MG63 (cell line): ENCODE data around the gene NGEF. TPM values are rescaled to one million over a fixed set of nuclear protein-coding genes. Genes with fewer than 3 reads are reported as not detected.

Experiments
- DNase-seq: peaks from one replicate; pipeline ENCODE4 v3.0.0-alpha.2; 2020
- H3K27me3 ChIP-seq: fragments of 250-450 bp; sonication (Bioruptor Pico); 2 replicates; pipeline ENCODE4 v1.5.1; 2020; ENCODE audit warnings: mild to moderate bottlenecking, moderate library complexity
- H3K36me3 ChIP-seq: fragments of 250-450 bp; sonication (Bioruptor Pico); 2 replicates; pipeline ENCODE4 v1.5.1; 2020; ENCODE audit warnings: mild to moderate bottlenecking, moderate library complexity
- H3K4me3 ChIP-seq: fragments of 250-450 bp; sonication (Bioruptor Pico); 2 replicates; pipeline ENCODE4 v1.5.1; 2020; ENCODE audit warnings: mild to moderate bottlenecking, moderate library complexity
- H3K9me3 ChIP-seq: fragments of 250-450 bp; sonication (Bioruptor Pico); 2 replicates; pipeline ENCODE4 v1.5.1; 2020; ENCODE audit warnings: mild to moderate bottlenecking, moderate library complexity
- total RNA-seq: library from RNA; depleted of rRNA; stranded (reverse); fragments of >200 nt; shearing (Covaris generic); gene quantifications from 2 replicates; pipeline ENCODE4 v1.2.3, GENCODE V29; 2014; ENCODE audit warnings: low replicate concordance

The NGEF gene
- total RNA-seq, 1 experiment from 2014 or later, result 26.1 TPM

DNA sequence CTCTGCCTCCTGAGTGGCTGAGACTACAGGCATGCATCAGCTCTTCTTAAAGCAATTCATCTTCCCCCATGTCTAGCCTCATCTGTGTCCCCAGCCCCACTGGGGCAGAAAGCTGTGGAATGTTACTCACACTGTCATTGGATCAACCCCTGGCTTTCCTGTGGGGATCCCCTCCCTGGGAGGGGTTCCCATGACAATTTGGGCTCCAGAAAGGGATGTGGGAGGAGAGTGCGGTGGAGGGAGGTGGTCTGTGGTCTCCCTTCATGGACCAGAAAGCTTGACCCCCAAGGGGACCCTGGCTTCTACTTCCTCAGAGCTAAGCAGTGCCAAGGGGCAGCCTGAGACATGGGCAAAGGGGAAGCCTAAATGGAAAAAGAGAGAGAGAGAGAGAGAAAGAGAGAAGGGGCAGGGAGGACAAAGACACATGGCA is 1.3 kb downstream of the NGEF start:
- no peaks in the 10 kb centered on the region for H3K9me3 ChIP-seq

DNA sequence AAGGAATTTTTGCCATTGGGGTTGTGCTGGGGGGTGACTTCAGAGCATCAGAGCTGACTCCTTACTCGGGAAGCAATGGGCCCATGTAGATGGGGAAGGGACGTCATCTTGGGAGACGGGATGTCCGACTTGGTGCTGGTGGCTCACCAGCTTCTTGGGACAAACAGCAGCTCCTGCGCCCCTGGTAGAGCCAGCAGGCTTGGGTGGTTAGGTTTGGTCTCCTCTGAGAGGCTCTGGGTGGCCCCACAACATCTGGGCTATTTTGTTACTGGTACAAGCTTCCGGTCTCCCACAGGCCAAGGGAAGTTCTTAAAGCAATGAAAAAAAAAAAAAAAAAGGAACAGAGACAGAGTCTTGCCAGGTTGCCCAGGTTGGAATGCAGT is 1.8 kb downstream of the NGEF start:
- H3K27me3 ChIP-seq, result no peaks in the 10 kb centered on the region
- H3K36me3 ChIP-seq, result no peaks in the 10 kb centered on the region
- no peak for DNase-seq
- no peaks in the 10 kb centered on the region for H3K9me3 ChIP-seq
- H3K4me3 ChIP-seq, result no peak overlapping the region

More for the DNA sequence above, 1.3 kb downstream of the NGEF start:
- Histone ChIP-seq H3K4me3 (no peak overlapping the region), H3K27me3 (no peaks in the 10 kb centered on the region), H3K36me3 (no peaks in the 10 kb centered on the region)
- no peak for DNase-seq

GRCh38 chr2:233010569-233011267 is 2.3 kb downstream of the NGEF start:
- H3K4me3 ChIP-seq, result no peak overlapping the region
- H3K27me3 ChIP-seq, result no peaks in the 10 kb centered on the region
- no peaks in the 10 kb centered on the region for H3K9me3 ChIP-seq
- DNase-seq, result no peak
- no peaks in the 10 kb centered on the region for H3K36me3 ChIP-seq

- no peak for DNase-seq
- Histone ChIP-seq H3K27me3 (no peaks in the 10 kb centered on the region), H3K36me3 (no peaks in the 10 kb centered on the region)
Measured at GRCh38 chr2:233009661-233010060, 3.4 kb downstream of the NGEF start.

GRCh38 chr2:233007739-233008138 is 5.3 kb downstream of the NGEF start:
- H3K4me3 ChIP-seq, result no peak overlapping the region
- H3K9me3 ChIP-seq, result no peaks in the 10 kb centered on the region
- DNase-seq, result no peak
- no peaks in the 10 kb centered on the region for H3K27me3 ChIP-seq
- no peaks in the 10 kb centered on the region for H3K36me3 ChIP-seq

More at GRCh38 chr2:233009661-233010060, 3.4 kb downstream of the NGEF start:
- no peaks in the 10 kb centered on the region for H3K9me3 ChIP-seq
- no peak overlapping the region for H3K4me3 ChIP-seq

GRCh38 chr2:233007270-233007669 is 5.8 kb downstream of the NGEF start:
- Histone ChIP-seq H3K27me3 (no peaks in the 10 kb centered on the region), H3K9me3 (no peaks in the 10 kb centered on the region), H3K4me3 (no peak overlapping the region), H3K36me3 (no peaks in the 10 kb centered on the region)
- DNase-seq, result no peak

DNA sequence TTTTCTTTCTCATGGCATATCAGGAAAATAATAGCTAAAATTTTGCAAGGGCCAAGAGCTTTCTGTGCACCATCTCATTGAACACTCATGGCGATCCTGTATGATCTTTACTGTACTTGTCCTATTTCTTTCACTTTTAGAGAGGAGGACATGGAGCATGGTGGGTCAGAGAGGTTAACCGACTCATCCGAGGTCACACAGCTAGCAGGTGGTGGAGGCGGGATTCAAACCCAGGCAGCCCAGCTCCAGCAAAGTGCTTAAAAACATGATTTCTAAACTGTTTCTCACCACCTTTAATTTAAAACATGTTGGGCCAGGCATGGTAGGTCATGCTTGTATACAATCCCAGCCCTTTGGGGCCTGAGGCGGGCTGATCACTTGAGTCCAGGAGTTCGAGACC is 6.4 kb downstream of the NGEF start:
- no peak overlapping the region for H3K4me3 ChIP-seq
- no peak for DNase-seq
- no peaks in the 10 kb centered on the region for H3K36me3 ChIP-seq
- H3K27me3 ChIP-seq, result no peaks in the 10 kb centered on the region
- H3K9me3 ChIP-seq, result no peaks in the 10 kb centered on the region

GRCh38 chr2:233005096-233005495 is 8.0 kb downstream of the NGEF start:
- Histone ChIP-seq H3K4me3 (no peak overlapping the region), H3K36me3 (no peaks in the 10 kb centered on the region), H3K9me3 (no peaks in the 10 kb centered on the region), H3K27me3 (no peaks in the 10 kb centered on the region)
- DNase-seq, result no peak

DNA sequence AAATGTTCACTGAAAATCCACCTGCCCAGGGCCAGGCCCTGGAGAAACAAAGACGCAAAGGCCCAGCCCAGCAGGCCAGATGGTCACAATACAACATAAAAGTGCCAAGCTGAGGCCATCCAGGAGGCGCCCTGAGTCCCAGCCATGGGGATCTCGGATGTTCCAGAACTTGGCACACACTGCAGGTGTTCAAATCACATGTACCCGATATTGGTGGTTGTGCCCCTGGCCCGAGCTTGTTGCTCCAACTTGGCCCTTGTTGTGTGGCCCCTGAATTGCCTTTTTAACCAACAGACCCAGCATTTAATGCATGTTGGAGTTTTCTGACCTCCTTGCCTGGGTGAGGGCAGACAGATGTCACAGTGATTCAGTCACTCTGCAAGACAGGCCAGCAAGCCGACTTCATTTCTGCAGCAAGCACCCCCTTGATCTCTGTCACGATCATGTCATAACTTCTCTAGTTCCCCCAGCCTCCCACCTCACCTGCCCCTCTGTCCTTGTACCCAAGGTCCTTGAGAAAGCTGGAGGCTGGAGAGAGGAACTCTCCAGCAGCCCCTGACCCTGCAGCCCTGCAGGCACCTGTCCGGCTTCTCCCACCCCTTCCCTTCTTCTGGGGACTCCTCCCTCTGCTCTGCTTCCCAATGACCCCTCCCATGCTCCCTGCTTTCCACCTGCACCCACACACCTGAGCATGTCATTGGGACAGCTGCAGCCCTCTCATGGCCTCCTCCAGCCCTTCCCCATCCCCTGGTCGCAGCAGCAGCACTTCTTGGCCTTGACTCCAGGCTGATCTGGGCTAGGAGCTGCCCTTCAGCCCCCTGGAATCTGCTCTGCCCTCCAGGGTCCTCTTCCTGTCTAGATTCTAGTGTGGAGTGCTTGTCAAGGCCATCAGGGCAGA is 9.1 kb downstream of the NGEF start:
- DNase-seq, result no peak
- H3K9me3 ChIP-seq, result no peaks in the 10 kb centered on the region
- H3K27me3 ChIP-seq, result no peaks in the 10 kb centered on the region
- no peaks in the 10 kb centered on the region for H3K36me3 ChIP-seq
- H3K4me3 ChIP-seq, result no peak overlapping the region

GRCh38 chr2:233002829-233003657 is 10.0 kb downstream of the NGEF start:
- H3K36me3 ChIP-seq, result no peaks in the 10 kb centered on the region
- H3K27me3 ChIP-seq, result no peaks in the 10 kb centered on the region
- no peaks in the 10 kb centered on the region for H3K9me3 ChIP-seq
- no peak for DNase-seq
- no peak overlapping the region for H3K4me3 ChIP-seq

DNA sequence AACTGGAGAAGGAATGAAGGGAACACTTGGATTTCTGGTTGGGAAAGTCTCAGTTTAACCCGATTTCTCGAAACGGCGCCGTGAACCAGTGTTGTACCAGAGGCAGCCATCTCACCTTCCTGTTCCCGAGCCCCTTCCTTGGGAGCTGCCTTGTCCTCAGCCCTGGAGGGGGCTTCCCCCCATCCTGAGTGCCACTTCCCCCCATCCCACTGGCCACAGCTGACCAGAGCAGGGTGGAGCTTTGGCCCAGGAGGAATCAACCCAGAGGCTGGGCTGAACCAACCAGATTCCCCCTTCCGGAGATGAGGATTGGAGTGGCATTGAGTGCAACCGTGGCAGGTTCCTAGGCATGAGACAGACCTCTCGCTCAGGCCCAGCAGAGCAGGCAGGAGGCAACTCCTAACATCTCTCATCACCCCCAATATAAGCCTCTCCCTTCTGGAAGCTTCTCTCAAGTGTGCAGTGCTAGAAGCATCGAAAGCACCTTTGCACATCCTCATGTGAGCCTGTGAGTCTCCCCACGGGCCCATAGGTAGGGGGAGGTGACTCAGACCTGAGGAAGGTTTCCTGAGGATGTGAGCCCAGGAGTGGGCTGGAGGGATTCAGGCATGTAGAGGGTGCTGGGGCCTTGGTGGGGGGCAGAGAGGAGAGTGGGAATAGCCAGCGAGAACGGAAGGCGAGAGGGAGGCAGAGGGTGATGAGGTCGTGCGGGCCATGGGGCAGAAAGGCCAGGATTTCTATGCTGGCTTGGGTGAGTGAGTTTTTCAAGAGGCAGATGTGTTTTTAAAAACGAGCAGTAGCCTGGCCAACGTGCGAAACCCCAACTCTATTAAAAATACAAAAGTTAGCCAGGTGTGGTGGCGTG is 11.9 kb downstream of the NGEF start:
- Histone ChIP-seq H3K9me3 (no peaks in the 10 kb centered on the region), H3K4me3 (no peak overlapping the region), H3K36me3 (no peaks in the 10 kb centered on the region), H3K27me3 (no peaks in the 10 kb centered on the region)
- no peak for DNase-seq

DNA sequence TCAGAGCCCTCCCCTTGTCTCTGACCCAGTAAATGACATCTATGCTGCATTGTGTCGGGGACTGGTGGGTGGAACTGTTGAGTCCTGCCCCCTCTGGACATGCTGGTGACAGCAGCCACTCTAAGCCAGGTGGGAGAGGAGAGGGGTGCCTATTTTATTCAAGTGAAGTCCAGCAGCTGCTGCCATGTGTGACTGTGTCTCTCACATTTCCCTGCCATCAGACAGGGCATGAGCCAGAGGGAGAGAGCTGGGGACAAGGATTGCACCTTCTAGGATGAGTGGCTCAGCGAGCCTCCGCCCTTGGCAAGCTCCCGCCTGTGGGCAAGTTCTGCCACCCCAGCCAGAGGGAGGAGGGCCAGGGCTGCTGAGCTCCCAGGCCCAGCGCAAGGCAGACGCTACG is 13.7 kb downstream of the NGEF start:
- H3K9me3 ChIP-seq, result no peaks in the 10 kb centered on the region
- peak; percentile 18 for DNase-seq

DNA sequence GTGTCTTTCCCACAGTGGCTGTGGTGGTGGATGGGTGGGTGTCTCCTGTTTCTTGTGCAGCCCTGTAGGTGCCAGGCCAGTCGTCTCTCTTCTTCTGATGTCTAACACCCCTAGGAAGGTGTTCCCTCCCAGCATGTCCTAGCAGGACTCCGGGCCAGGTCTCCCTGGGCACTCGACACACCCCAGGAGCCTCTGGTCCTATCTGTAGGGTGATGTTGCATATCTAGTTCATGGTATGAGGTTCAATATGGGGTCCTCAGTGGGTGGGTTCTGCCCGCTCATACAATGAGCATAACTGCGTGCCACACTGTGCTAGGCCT is 14.4 kb downstream of the NGEF start:
- no peak for DNase-seq
- H3K27me3 ChIP-seq, result no peaks in the 10 kb centered on the region
- no peaks in the 10 kb centered on the region for H3K9me3 ChIP-seq
- H3K4me3 ChIP-seq, result no peak overlapping the region
- no peaks in the 10 kb centered on the region for H3K36me3 ChIP-seq

More for the DNA sequence above, 13.7 kb downstream of the NGEF start:
- H3K27me3 ChIP-seq, result no peaks in the 10 kb centered on the region
- no peaks in the 10 kb centered on the region for H3K36me3 ChIP-seq
- H3K4me3 ChIP-seq, result no peak overlapping the region

- no peak for DNase-seq
- Histone ChIP-seq H3K4me3 (no peak overlapping the region), H3K27me3 (no peaks in the 10 kb centered on the region), H3K36me3 (no peaks in the 10 kb centered on the region), H3K9me3 (no peaks in the 10 kb centered on the region)
Measured at GRCh38 chr2:232997749-232998665, 15.0 kb downstream of the NGEF start.

- DNase-seq, result no peak
- no peaks in the 10 kb centered on the region for H3K9me3 ChIP-seq
- no peaks in the 10 kb centered on the region for H3K36me3 ChIP-seq
- no peak overlapping the region for H3K4me3 ChIP-seq
- H3K27me3 ChIP-seq, result no peaks in the 10 kb centered on the region
Measured at GRCh38 chr2:232994446-232994845, 18.6 kb downstream of the NGEF start.
